Measurements from ENCODE around the gene ADARB1.

DNA sequence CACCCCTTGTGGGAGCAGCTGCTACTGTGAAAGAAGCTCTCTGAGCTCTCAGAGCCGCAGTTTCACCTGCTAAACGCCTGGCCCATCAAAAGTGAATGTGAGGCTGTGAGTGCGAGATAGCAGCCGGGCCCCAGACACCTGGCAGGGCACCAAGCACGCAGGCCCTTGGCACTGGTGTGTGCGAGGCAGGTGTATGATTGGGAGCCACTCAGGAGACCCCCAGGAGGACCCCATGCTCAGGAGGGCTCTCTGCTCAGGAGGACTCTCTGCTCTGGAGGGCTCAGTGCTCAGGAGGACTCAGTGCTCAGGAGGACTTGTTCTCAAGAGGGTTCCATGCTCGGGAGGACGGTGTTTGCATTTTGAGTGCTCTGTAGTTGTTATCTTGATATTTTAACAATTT is 14.3 kb upstream of the ADARB1 start:
- TF ChIP-seq, protein P1, sequence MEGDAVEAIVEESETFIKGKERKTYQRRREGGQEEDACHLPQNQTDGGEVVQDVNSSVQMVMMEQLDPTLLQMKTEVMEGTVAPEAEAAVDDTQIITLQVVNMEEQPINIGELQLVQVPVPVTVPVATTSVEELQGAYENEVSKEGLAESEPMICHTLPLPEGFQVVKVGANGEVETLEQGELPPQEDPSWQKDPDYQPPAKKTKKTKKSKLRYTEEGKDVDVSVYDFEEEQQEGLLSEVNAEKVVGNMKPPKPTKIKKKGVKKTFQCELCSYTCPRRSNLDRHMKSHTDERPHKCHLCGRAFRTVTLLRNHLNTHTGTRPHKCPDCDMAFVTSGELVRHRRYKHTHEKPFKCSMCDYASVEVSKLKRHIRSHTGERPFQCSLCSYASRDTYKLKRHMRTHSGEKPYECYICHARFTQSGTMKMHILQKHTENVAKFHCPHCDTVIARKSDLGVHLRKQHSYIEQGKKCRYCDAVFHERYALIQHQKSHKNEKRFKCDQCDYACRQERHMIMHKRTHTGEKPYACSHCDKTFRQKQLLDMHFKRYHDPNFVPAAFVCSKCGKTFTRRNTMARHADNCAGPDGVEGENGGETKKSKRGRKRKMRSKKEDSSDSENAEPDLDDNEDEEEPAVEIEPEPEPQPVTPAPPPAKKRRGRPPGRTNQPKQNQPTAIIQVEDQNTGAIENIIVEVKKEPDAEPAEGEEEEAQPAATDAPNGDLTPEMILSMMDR (IDR thresholded peaks at IDR 0.05): no peak
- TF ChIP-seq NFYB (CRISPR knock-in tag; conservative IDR thresholded peaks at IDR 0.05; ENCODE audit: low read depth) (no peak), ZBTB21 (CRISPR knock-in tag; IDR thresholded peaks at IDR 0.05; ENCODE audit: borderline replicate concordance) (no peak), PREB (CRISPR knock-in tag; IDR thresholded peaks at IDR 0.05; ENCODE audit: borderline replicate concordance) (no peak), NR2C2 (CRISPR knock-in tag; IDR thresholded peaks at IDR 0.05) (no peak)

All from WTC11 (cell line).